HepG2 (cell line): ENCODE measurements around the gene COQ4. TPM values are rescaled to one million over a fixed set of nuclear protein-coding genes. Genes with fewer than 3 reads are reported as not detected.

Experiments used
- ARID5B ChIP-seq: IDR thresholded peaks from 2 replicates; pipeline ENCODE4 v1.4.0; 2020; ENCODE audit warnings: mild to moderate bottlenecking, missing genetic modification reagents
- EHMT2 ChIP-seq: fragments of 200-600 bp; sonication (generic); IDR thresholded peaks from 2 replicates; pipeline ENCODE4 v1.7.0; 2017; ENCODE audit warnings: antibody characterized with exemption, low read depth, low read length, borderline replicate concordance
- ELF4 ChIP-seq: sonication (generic); formaldehyde crosslinking; IDR thresholded peaks from 2 replicates; pipeline ENCODE4 v1.5.0; 2020; ENCODE audit warnings: missing genetic modification reagents, mild to moderate bottlenecking, moderate library complexity, borderline replicate concordance
- IKZF4 ChIP-seq: sonication (generic); formaldehyde crosslinking; IDR thresholded peaks from 2 replicates; pipeline ENCODE4 v1.5.1; 2020; ENCODE audit warnings: borderline replicate concordance, mild to moderate bottlenecking, low read depth, missing genetic modification reagents; ENCODE audit errors: not compliant biosample characterization
- KLF11 ChIP-seq: IDR thresholded peaks from 2 replicates; pipeline ENCODE4 v1.6.1; 2016; ENCODE audit warnings: missing compliant biosample characterization
- MTF1 ChIP-seq: sonication (generic); formaldehyde crosslinking; IDR thresholded peaks from 2 replicates; pipeline ENCODE4 v1.5.0; 2020; ENCODE audit warnings: missing genetic modification reagents
- NFRKB ChIP-seq: fragments of 450-650 bp; IDR thresholded peaks from 2 replicates; pipeline ENCODE4 v1.6.1; 2017
- PATZ1 ChIP-seq: sonication (generic); formaldehyde crosslinking; IDR thresholded peaks from 2 replicates; pipeline ENCODE4 v1.4.0; 2020; ENCODE audit warnings: missing genetic modification reagents
- RORA ChIP-seq: sonication (generic); formaldehyde crosslinking; IDR thresholded peaks from 2 replicates; pipeline ENCODE4 v1.5.0; 2020; ENCODE audit warnings: mild to moderate bottlenecking, missing genetic modification reagents, moderate library complexity
- SMAD1 ChIP-seq: sonication (generic); formaldehyde crosslinking; IDR thresholded peaks from 2 replicates; pipeline ENCODE4 v1.4.0; 2020; ENCODE audit warnings: missing genetic modification reagents, low read depth, mild to moderate bottlenecking, borderline replicate concordance
- TCF7 ChIP-seq: sonication (generic); IDR thresholded peaks from 2 replicates; pipeline ENCODE4 v1.6.1; 2016; ENCODE audit warnings: antibody characterized with exemption, low read depth
- USF2 ChIP-seq, 2 experiments: sonication (generic) in 1 of 2; formaldehyde crosslinking in 1 of 2; IDR thresholded peaks; 2 replicates each; pipeline versions ENCODE4 v1.5.1 to v1.6.1; 2011 to 2020; ENCODE audit warnings: borderline replicate concordance in 1 of 2, low read depth in 1 of 2, low read length in 1 of 2, mild to moderate bottlenecking in 1 of 2, missing genetic modification reagents in 1 of 2, moderate library complexity in 1 of 2
- YEATS4 ChIP-seq: sonication (generic); formaldehyde crosslinking; IDR thresholded peaks from 2 replicates; pipeline ENCODE4 v1.4.0; 2020; ENCODE audit warnings: missing genetic modification reagents, borderline replicate concordance
- ZBTB21 ChIP-seq: sonication (generic); formaldehyde crosslinking; IDR thresholded peaks from 2 replicates; pipeline ENCODE4 v1.4.0; 2020; ENCODE audit warnings: missing genetic modification reagents
- ZBTB26 ChIP-seq: IDR thresholded peaks from 2 replicates; pipeline ENCODE4 v1.6.1; 2016; ENCODE audit warnings: missing compliant biosample characterization, missing genetic modification reagents, borderline replicate concordance
- ZBTB7B ChIP-seq: sonication (generic); formaldehyde crosslinking; IDR thresholded peaks from 2 replicates; pipeline ENCODE4 v1.4.0; 2020; ENCODE audit warnings: missing genetic modification reagents
- ZFP37 ChIP-seq: sonication (generic); formaldehyde crosslinking; IDR thresholded peaks from 2 replicates; pipeline ENCODE4 v1.4.0; 2020; ENCODE audit warnings: missing genetic modification reagents, borderline replicate concordance
- ZFP82 ChIP-seq: sonication (generic); formaldehyde crosslinking; IDR thresholded peaks from 2 replicates; pipeline ENCODE4 v1.5.1; 2020; ENCODE audit warnings: mild to moderate bottlenecking, missing genetic modification reagents, borderline replicate concordance
- ZNF333 ChIP-seq: sonication (generic); formaldehyde crosslinking; IDR thresholded peaks from 2 replicates; pipeline ENCODE4 v1.4.0; 2020; ENCODE audit warnings: mild to moderate bottlenecking, missing genetic modification reagents, borderline replicate concordance
- ZNF484 ChIP-seq: sonication (generic); formaldehyde crosslinking; IDR thresholded peaks from 2 replicates; pipeline ENCODE4 v1.5.1; 2020; ENCODE audit warnings: mild to moderate bottlenecking, low read depth, missing genetic modification reagents, borderline replicate concordance
- polyA plus RNA-seq, 8 experiments: library from polyadenylated mRNA; depleted of rRNA in 3 of 8; stranded (reverse) in 7 of 8; unstranded in 1 of 8; fragments of >200 nt; fragmentation: Illumina TruSeq in 4 of 8; extraction: Trizol in 4 of 8; gene quantifications; 2 replicates each; pipeline versions ENCODE4 v1.2.1 to v1.2.3, GENCODE V29; 2011 to 2016; ENCODE audit warnings: low read depth in 4 of 8, missing spikeins in 1 of 8, mixed read lengths in 1 of 8; ENCODE audit not compliant: insufficient read depth in 1 of 8
- total RNA-seq, 5 experiments: library from RNA; depleted of rRNA; stranded (reverse); fragments of >200 nt; fragmentation: Illumina TruSeq; extraction: Trizol; gene quantifications; 2 replicates each; pipeline ENCODE4 v1.2.3, GENCODE V29; 2016; ENCODE audit warnings: low read depth in 1 of 5

Gene COQ4
- total and polyA plus RNA-seq, 2 of the 13 experiments (the other 11 are each of a cell fraction or from before 2014, with no cell fraction given), result 26.1 to 36.0 TPM

- TF ChIP-seq ARID5B (peak; percentile 21; the same call in 1 of the 2 replicates), ZFP37 (CRISPR knock-in tag) (no peak), NFRKB (no peak), IKZF4 (CRISPR knock-in tag) (peak; percentile 72), YEATS4 (peak; percentile 37; the same call in 1 of the 2 replicates), EHMT2 (no peak), RORA (CRISPR knock-in tag) (no peak), ZBTB7B (CRISPR knock-in tag) (peak; percentile 76; the same call in 1 of the 2 replicates), ZNF484 (no peak), ZFP82 (no peak), TCF7 (no peak), ZBTB21 (CRISPR knock-in tag) (no peak; the same call in 1 of the 2 replicates), USF2 (IDR thresholded peaks at IDR 0.05; ENCODE audit: low read depth, low read length) (peak; percentile 42; the same call in 1 of the 2 replicates), USF2 (CRISPR knock-in tag; IDR thresholded peaks at IDR 0.05; ENCODE audit: borderline replicate concordance) (no peak), SMAD1 (CRISPR knock-in tag) (no peak), ELF4 (no peak), KLF11 (CRISPR knock-in tag) (no peak), MTF1 (CRISPR knock-in tag) (no peak), ZNF333 (0 out of 2 replicates have a peak, but pooled peaks have one; percentile 44), ZBTB26 (CRISPR knock-in tag) (no peak; the same call in 1 of the 2 replicates), PATZ1 (0 out of 2 replicates have a peak, but pooled peaks have one; percentile 11)
Observed at GRCh38 chr9:128276008-128276573, 46.5 kb upstream of the COQ4 start, which contains the start of gene SWI5 (continued).
